Ishikawa (cell line): ENCODE measurements around the gene CDC20B.

Experiments
- CEBPB ChIP-seq: IDR thresholded peaks from 2 replicates; pipeline ENCODE4 v1.6.1; 2012
- CREB1 ChIP-seq: IDR thresholded peaks from 2 replicates; pipeline ENCODE4 v1.6.1; 2012; ENCODE audit warnings: low read depth
- EGR1 ChIP-seq: IDR thresholded peaks from 2 replicates; pipeline ENCODE4 v1.6.1; 2012
- EP300 ChIP-seq: IDR thresholded peaks from 2 replicates; pipeline ENCODE4 v1.6.1; 2012; ENCODE audit warnings: borderline replicate concordance
- FOXM1 ChIP-seq: IDR thresholded peaks from 2 replicates; pipeline ENCODE4 v1.6.1; 2012; ENCODE audit warnings: low read depth, borderline replicate concordance
- NFIC ChIP-seq: IDR thresholded peaks from 2 replicates; pipeline ENCODE4 v1.6.1; 2012
- RAD21 ChIP-seq: IDR thresholded peaks from 2 replicates; pipeline ENCODE4 v1.6.1; 2012; ENCODE audit warnings: low read depth
- TAF1 ChIP-seq: IDR thresholded peaks from 2 replicates; pipeline ENCODE4 v1.6.1; 2012; ENCODE audit warnings: low read depth, mild to moderate bottlenecking
- TCF12 ChIP-seq: IDR thresholded peaks from 2 replicates; pipeline ENCODE4 v1.6.1; 2012; ENCODE audit warnings: low read depth
- TEAD4 ChIP-seq: IDR thresholded peaks from 2 replicates; pipeline ENCODE4 v1.6.1; 2012
- YY1 ChIP-seq: IDR thresholded peaks from 2 replicates; pipeline ENCODE4 v1.6.1; 2012; ENCODE audit warnings: low read depth
- ZBTB7A ChIP-seq: IDR thresholded peaks from 2 replicates; pipeline ENCODE4 v1.6.1; 2012; ENCODE audit warnings: low read depth
- TF ChIP-seq, protein P1 (sequence below): IDR thresholded peaks from 2 replicates; pipeline ENCODE4 v1.6.1; 2012; ENCODE audit warnings: low read depth, mild to moderate bottlenecking
- TF ChIP-seq, protein P2 (sequence below): IDR thresholded peaks from 2 replicates; pipeline ENCODE4 v1.6.1; 2012
- TF ChIP-seq, protein P3 (sequence below): IDR thresholded peaks from 2 replicates; pipeline ENCODE4 v1.6.1; 2012

The CDC20B gene

DNA sequence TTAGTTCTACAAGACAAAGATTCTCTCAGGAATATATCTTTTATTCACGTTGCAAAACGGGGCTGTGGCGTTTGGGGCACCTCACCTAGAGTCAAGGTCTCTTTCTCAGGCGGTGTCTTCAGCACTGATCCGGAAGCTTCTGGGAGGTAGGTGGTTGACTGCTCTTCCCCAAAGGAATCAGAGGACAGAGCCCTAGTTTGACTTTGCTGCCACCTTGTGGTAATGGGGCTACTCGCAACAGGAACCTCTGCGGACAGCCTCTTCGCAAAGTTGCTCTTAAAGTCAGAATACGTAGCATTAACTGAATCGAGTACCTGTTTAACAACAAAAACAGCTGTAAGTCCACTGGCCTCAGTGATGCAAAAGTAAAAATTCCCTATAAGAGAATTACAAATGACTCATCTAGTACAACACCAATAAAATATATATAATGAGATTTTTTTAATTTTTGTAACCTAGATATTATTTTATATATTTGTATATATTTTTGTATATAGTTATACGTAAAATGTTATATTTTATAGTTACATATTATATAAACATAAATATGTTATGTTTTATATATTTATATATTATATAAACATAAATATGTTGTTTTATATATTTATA is 26.3 kb downstream of the CDC20B start:
- TF ChIP-seq, protein P1, sequence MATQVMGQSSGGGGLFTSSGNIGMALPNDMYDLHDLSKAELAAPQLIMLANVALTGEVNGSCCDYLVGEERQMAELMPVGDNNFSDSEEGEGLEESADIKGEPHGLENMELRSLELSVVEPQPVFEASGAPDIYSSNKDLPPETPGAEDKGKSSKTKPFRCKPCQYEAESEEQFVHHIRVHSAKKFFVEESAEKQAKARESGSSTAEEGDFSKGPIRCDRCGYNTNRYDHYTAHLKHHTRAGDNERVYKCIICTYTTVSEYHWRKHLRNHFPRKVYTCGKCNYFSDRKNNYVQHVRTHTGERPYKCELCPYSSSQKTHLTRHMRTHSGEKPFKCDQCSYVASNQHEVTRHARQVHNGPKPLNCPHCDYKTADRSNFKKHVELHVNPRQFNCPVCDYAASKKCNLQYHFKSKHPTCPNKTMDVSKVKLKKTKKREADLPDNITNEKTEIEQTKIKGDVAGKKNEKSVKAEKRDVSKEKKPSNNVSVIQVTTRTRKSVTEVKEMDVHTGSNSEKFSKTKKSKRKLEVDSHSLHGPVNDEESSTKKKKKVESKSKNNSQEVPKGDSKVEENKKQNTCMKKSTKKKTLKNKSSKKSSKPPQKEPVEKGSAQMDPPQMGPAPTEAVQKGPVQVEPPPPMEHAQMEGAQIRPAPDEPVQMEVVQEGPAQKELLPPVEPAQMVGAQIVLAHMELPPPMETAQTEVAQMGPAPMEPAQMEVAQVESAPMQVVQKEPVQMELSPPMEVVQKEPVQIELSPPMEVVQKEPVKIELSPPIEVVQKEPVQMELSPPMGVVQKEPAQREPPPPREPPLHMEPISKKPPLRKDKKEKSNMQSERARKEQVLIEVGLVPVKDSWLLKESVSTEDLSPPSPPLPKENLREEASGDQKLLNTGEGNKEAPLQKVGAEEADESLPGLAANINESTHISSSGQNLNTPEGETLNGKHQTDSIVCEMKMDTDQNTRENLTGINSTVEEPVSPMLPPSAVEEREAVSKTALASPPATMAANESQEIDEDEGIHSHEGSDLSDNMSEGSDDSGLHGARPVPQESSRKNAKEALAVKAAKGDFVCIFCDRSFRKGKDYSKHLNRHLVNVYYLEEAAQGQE: no peak
- TF ChIP-seq EP300: no peak
- TF ChIP-seq, protein P2, sequence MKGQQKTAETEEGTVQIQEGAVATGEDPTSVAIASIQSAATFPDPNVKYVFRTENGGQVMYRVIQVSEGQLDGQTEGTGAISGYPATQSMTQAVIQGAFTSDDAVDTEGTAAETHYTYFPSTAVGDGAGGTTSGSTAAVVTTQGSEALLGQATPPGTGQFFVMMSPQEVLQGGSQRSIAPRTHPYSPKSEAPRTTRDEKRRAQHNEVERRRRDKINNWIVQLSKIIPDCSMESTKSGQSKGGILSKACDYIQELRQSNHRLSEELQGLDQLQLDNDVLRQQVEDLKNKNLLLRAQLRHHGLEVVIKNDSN: no peak
- peak; percentile 97 for TF ChIP-seq RAD21

DNA sequence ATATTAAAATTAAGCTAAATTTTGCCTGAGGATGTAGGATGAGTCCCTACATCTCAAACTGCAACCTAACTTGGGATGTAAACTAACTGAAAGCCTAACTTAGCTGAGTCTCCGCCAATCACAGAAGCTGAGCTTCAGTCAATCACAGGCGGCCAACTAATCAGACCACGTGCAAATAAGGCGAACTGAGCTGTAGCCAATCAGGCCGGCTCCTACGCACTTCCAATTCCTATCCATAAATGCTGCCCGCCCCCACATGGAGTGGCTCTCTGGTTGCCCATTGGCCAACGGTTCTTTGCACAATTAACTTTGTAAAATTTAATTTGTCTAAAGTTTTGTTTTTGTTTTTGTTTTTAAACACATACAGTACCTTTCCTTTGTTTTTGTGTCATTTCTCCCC is 26.9 kb downstream of the CDC20B start:
- TF ChIP-seq TEAD4: no peak
- TF ChIP-seq, protein P2: no peak

DNA sequence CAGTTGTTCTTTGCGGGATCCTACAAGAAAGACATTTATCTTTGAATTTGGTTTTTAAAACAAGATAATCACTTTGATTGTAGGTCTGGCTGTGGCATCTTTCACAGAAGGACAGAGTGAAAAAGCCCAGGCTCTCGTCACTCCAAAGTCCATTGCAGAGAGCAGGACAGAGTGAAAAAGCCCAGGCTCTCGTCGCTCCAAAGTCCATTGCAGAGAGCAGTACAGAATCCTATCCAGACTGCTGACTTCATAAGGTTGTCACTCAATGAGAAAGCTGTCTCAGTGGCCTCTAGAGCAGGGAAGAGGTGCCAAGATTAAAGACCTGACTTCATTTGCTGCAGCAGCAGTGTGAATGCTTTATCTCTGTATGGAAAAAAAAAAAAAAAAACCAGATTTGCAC is 29.4 kb downstream of the CDC20B start:
- TF ChIP-seq CREB1: no peak
- TF ChIP-seq, protein P3, sequence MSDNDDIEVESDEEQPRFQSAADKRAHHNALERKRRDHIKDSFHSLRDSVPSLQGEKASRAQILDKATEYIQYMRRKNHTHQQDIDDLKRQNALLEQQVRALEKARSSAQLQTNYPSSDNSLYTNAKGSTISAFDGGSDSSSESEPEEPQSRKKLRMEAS: no peak
- no peak for TF ChIP-seq FOXM1
- no peak for TF ChIP-seq CEBPB
- TF ChIP-seq ZBTB7A: no peak
- TF ChIP-seq, protein P1: no peak
- TF ChIP-seq YY1: no peak
- no peak for TF ChIP-seq RAD21
- TF ChIP-seq NFIC: no peak
- TF ChIP-seq TAF1: no peak
- TF ChIP-seq, protein P2: no peak
- TF ChIP-seq EGR1: no peak
- TF ChIP-seq EP300: no peak
- TF ChIP-seq TCF12: no peak
- TF ChIP-seq TEAD4: no peak

DNA sequence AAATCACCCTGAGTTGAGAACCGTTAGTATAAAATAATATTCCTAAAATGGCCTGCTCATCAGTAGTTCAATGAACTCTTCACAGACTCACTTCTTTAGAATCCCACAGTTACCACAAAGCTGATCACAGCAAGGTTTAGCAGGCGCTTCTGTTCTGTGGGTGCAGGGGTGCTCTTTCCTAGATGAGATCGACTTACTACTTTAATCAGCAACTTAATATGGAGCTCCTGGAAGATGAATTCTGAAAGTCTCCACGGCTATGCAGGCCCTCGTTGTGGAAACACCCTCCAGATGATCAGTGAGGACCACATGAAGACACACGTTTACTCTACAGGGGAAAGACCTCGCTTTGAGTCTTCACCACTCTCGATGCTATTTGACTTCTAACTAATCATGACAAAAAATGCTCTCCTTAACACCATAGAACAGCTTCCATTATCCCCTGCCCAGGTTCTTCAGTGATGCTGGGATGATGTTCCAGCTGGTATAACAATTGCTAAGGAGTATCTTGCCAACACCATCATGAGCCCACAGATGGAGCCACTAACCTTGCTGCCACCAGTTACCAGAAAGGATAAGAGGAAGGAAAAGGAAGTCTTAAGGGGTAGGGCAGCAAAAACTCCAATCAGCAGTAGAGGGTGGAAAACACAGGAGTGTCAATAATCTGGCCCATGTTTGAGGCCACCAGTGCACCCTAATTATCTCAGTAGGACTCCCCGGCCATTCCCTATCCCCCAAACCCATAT is 30.9 kb downstream of the CDC20B start:
- TF ChIP-seq RAD21: no peak
- TF ChIP-seq, protein P2: no peak
- TF ChIP-seq EGR1: no peak
- TF ChIP-seq, protein P1: no peak
- no peak for TF ChIP-seq TCF12
- no peak for TF ChIP-seq YY1
- TF ChIP-seq ZBTB7A: no peak
- TF ChIP-seq CEBPB: no peak
- TF ChIP-seq NFIC: no peak
- no peak for TF ChIP-seq FOXM1
